BJ (cell line): ENCODE data around the gene AGPAT3. TPM values are rescaled to one million over a fixed set of nuclear protein-coding genes. Genes with fewer than 3 reads are reported as not detected.

Experiments
- CTCF ChIA-PET: fragments of 350-600 bp; formaldehyde crosslinking; extraction: SDS; loops from one replicate; lab custom pipeline; 2021; ENCODE audit warnings: antibody characterized with exemption, inconsistent platforms; lab: Yijun Ruan, JAX
- POLR2A ChIA-PET: fragments of 300-600 bp; sonication (Branson Sonifier 250); formaldehyde crosslinking; extraction: SDS; loops from one replicate; lab custom pipeline; 2021; ENCODE audit warnings: antibody characterized with exemption; lab: Charles Lee
- DNase-seq: peaks from one replicate; pipeline ENCODE4 v3.0.0-alpha.2; 2011; ENCODE audit warnings: low read depth
- H3K27me3 ChIP-seq: 2 replicates; pipeline ENCODE4 v1.6.0; 2011; ENCODE audit warnings: low read length; ENCODE audit not compliant: control insufficient read depth, insufficient read depth
- H3K36me3 ChIP-seq: 2 replicates; pipeline ENCODE4 v1.5.1; 2011; ENCODE audit warnings: low read length; ENCODE audit not compliant: control insufficient read depth, insufficient read depth
- H3K4me3 ChIP-seq: 2 replicates; pipeline ENCODE4 v1.5.1; 2011; ENCODE audit warnings: low read depth, mild to moderate bottlenecking, control low read depth, low read length
- polyA plus RNA-seq: library from polyadenylated mRNA; depleted of rRNA; stranded (reverse); fragments of >200 nt; gene quantifications from 2 replicates; pipeline ENCODE4 v1.2.3, GENCODE V29; 2011
- TF ChIP-seq, protein P1 (sequence below): IDR thresholded peaks from 2 replicates; pipeline ENCODE4 v1.5.1; 2011; ENCODE audit warnings: low read depth, mild to moderate bottlenecking, control low read depth, inconsistent platforms, low read length, moderate library complexity; ENCODE audit not compliant: insufficient read depth

AGPAT3 gene
- polyA plus RNA-seq, 1 experiment: 68.5 TPM

DNA sequence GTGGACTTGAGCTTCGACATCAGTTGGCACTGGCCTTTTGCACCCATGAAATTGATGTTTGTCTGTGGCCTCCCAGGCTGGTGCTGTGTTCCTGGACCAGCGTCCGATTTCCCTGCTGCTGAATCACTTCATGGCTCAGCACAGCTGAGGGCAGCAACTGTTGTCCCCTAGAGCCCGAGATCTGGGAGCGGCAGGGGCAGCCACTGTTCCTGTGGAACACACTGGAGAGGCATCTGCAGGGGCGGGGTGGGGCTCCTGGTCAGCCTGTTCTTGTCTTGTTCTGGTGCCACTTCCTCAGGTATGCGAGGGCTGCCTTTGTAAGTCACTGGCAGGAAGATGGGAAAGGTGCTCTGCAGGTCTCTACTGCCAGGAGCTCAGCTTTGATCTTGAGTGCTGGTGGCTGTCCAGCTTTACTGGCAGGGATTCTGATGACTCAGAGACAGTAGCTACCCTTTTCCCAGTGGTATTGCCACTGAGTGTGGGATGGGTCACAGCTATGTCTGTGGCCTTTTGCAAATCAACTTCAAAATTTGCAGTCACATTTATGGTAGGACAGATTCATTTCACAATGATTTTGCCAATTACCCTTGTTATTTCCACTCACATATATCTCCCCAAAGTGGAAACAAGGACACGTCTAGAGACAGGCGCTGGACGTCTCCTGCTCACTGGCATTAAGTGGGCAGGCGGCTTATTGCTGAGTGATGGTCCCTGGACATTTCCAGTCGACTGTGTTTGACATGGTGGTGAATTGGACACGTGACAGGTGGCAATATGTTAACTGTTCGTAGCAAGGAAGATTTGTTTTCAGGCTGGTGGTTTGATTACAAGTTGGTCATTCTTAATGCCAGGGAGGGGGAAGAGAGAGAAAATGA is 15.3 kb downstream of the AGPAT3 start:
- ChIA-PET POLR2A (no interaction called here), CTCF (no interaction called here)
- Histone ChIP-seq H3K36me3 (peaks cover 2% of the 10 kb centered on the region), H3K4me3 (no peak overlapping the region), H3K27me3 (no peaks in the 10 kb centered on the region)
- no peak for DNase-seq
- TF ChIP-seq, protein P1, sequence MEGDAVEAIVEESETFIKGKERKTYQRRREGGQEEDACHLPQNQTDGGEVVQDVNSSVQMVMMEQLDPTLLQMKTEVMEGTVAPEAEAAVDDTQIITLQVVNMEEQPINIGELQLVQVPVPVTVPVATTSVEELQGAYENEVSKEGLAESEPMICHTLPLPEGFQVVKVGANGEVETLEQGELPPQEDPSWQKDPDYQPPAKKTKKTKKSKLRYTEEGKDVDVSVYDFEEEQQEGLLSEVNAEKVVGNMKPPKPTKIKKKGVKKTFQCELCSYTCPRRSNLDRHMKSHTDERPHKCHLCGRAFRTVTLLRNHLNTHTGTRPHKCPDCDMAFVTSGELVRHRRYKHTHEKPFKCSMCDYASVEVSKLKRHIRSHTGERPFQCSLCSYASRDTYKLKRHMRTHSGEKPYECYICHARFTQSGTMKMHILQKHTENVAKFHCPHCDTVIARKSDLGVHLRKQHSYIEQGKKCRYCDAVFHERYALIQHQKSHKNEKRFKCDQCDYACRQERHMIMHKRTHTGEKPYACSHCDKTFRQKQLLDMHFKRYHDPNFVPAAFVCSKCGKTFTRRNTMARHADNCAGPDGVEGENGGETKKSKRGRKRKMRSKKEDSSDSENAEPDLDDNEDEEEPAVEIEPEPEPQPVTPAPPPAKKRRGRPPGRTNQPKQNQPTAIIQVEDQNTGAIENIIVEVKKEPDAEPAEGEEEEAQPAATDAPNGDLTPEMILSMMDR: no peak

DNA sequence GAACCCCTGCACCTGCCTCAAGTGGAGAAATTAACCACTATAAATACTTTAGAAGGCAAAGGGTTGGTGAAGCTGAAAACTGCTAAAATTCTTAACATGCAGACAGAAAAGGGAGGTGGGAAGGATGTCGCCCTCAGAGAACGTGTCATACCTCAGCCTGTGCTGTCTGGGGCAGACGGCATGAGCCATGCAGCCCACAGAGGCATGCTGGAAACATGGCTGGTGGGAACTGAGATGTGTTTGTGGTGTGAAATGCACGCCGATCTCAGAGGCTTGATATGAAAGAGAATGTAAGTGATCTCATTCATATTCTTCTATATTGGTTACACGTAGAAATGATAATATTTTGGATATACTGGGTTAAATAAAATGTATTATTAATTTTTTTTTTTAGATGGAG is 16.3 kb downstream of the AGPAT3 start:
- TF ChIP-seq, protein P1: no peak
- POLR2A ChIA-PET: no interaction called here
- DNase-seq: no peak
- peaks cover 2% of the 10 kb centered on the region for H3K36me3 ChIP-seq
- CTCF ChIA-PET: no interaction called here
- no peak overlapping the region for H3K4me3 ChIP-seq
- no peaks in the 10 kb centered on the region for H3K27me3 ChIP-seq

DNA sequence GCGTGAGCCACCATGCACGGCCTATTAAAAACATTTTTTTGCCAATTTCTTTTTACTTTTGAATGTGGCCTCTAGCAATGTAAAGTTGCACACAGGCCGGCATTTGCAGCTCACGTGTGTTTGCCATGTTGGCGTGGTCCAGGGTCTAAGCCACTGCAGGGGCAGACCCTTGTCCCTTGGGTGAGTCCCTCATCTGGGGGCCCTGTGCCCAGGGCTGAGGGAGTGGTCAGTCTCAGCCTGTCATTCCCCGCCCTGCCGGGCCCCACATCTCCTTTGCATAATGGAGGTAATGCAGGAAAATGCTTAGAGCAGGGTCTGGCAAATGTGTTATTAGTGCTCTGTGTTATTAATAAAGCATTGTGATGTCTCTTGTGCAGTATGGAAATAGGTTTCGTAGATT is 16.9 kb downstream of the AGPAT3 start:
- Histone ChIP-seq H3K27me3 (no peaks in the 10 kb centered on the region), H3K4me3 (no peak overlapping the region), H3K36me3 (peaks cover 2% of the 10 kb centered on the region)
- TF ChIP-seq, protein P1: no peak
- POLR2A ChIA-PET: no interaction called here
- DNase-seq: no peak
- CTCF ChIA-PET: no interaction called here

DNA sequence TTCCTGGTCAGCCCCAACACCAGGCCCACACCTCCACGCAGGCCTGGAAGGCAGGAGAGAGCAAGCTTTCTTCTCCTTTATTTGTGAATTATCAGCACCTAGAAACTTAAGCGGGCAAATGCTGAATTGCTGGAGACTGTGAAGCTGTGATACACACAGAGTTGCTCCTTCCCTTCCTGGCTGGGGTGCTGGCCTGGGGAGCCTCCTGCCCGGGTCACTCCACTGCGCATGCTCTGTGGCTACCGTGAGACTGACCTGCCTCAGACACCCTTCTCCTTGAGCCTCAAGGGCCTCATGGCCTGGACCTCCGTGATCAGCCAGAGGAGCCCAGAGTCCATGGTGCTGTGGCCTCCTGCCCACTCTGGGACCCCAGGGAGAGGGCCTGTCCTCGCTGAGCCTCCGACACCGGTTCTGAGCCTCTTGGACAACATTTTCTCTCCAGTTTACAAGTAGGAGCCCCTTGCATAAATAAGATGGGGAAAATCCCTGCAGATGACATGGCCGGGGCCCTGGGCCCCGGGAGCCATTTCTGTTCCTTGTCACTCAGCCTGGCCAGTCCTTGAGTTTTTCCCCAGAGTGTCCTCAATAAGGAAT is 18.0 kb downstream of the AGPAT3 start:
- no peak for DNase-seq
- no peaks in the 10 kb centered on the region; the same call in 1 of the 2 replicates for H3K36me3 ChIP-seq
- TF ChIP-seq, protein P1: no peak
- no peak overlapping the region for H3K4me3 ChIP-seq
- ChIA-PET CTCF (no interaction called here), POLR2A (no interaction called here)
- no peaks in the 10 kb centered on the region for H3K27me3 ChIP-seq
